GM23338 (cell line): ENCODE data around the gene ATP5PD. TPM values are rescaled to one million over a fixed set of nuclear protein-coding genes. Genes with fewer than 3 reads are reported as not detected.

Experiments used
- ATAC-seq: fragments of 200-7000 bp; cut with Tn5 transposase; 3 replicates; pipeline ENCODE4 v1.9.1; 2020
- DNase-seq: peaks from one replicate; pipeline ENCODE4 v3.0.0-alpha.2; 2015; ENCODE audit warnings: low spot score
- H2AFZ ChIP-seq: fragments of 200-600 bp; sonication (generic); 2 replicates; pipeline ENCODE4 v1.8.0; 2016; ENCODE audit warnings: antibody characterized with exemption, mild to moderate bottlenecking, moderate library complexity
- H3F3A ChIP-seq: fragments of 200-600 bp; sonication (generic); replicated peaks from 2 replicates; pipeline ENCODE4 v1.8.0; 2017; ENCODE audit warnings: antibody characterized with exemption, mixed run types, low read depth
- H3K27ac ChIP-seq: fragments of 200-600 bp; sonication (generic); 2 replicates; pipeline ENCODE4 v1.6.1; 2016; ENCODE audit warnings: low read depth
- H3K27me3 ChIP-seq: fragments of 200-600 bp; sonication (generic); 2 replicates; pipeline ENCODE4 v1.8.0; 2016; ENCODE audit warnings: mild to moderate bottlenecking, mixed run types, moderate library complexity; ENCODE audit not compliant: insufficient read depth
- H3K36me3 ChIP-seq: fragments of 200-600 bp; sonication (generic); 2 replicates; pipeline ENCODE4 v1.8.0; 2016; ENCODE audit warnings: mild to moderate bottlenecking; ENCODE audit not compliant: insufficient read depth
- H3K4me1 ChIP-seq: fragments of 200-600 bp; sonication (generic); 2 replicates; pipeline ENCODE4 v1.8.0; 2016; ENCODE audit warnings: mild to moderate bottlenecking, moderate library complexity; ENCODE audit not compliant: insufficient read depth
- H3K4me2 ChIP-seq: fragments of 200-600 bp; sonication (generic); 2 replicates; pipeline ENCODE4 v1.7.1; 2017; ENCODE audit warnings: mixed run types
- H3K4me3 ChIP-seq: fragments of 200-600 bp; sonication (generic); 2 replicates; pipeline ENCODE4 v1.6.1; 2016; ENCODE audit warnings: mixed run types
- H3K79me2 ChIP-seq: fragments of 200-600 bp; sonication (generic); replicated peaks from 2 replicates; pipeline ENCODE4 v1.8.0; 2017; ENCODE audit warnings: mild to moderate bottlenecking; ENCODE audit not compliant: insufficient read depth
- H3K9me2 ChIP-seq: fragments of 200-600 bp; sonication (generic); 2 replicates; pipeline ENCODE4 v1.8.0; 2017; ENCODE audit not compliant: insufficient read depth
- H4K20me1 ChIP-seq: fragments of 200-600 bp; sonication (generic); replicated peaks from 2 replicates; pipeline ENCODE4 v1.8.0; 2017; ENCODE audit warnings: mild to moderate bottlenecking; ENCODE audit not compliant: insufficient read depth
- H3K27ac Mint-ChIP-seq: 2 replicates; pipeline ENCODE4 v1.8.0; 2020; ENCODE audit warnings: inconsistent platforms, mild to moderate bottlenecking, moderate library complexity, mixed read lengths
- H3K27me3 Mint-ChIP-seq: 3 replicates; pipeline ENCODE4 v1.8.0; 2022; ENCODE audit warnings: low read depth, mild to moderate bottlenecking, moderate library complexity, mixed read lengths, inconsistent platforms; ENCODE audit not compliant: insufficient read depth, poor library complexity
- H3K36me3 Mint-ChIP-seq: 3 replicates; pipeline ENCODE4 v1.8.0; 2021; ENCODE audit warnings: low read depth, mild to moderate bottlenecking, inconsistent platforms, moderate library complexity, mixed read lengths
- H3K4me1 Mint-ChIP-seq: 3 replicates; pipeline ENCODE4 v1.8.0; 2020; ENCODE audit warnings: mild to moderate bottlenecking, inconsistent platforms, mixed read lengths
- H3K4me3 Mint-ChIP-seq: 3 replicates; pipeline ENCODE4 v1.8.0; 2021; ENCODE audit warnings: moderate library complexity, mild to moderate bottlenecking, inconsistent platforms, mixed read lengths
- H3K9me3 Mint-ChIP-seq: 3 replicates; pipeline ENCODE4 v1.8.0; 2020; ENCODE audit warnings: moderate library complexity, mild to moderate bottlenecking, inconsistent platforms, mixed read lengths
- JUNB ChIP-seq: IDR thresholded peaks from one replicate; pipeline ENCODE4 v1.6.1; 2016; ENCODE audit warnings: antibody characterized with exemption; ENCODE audit not compliant: unreplicated experiment
- POLR2AphosphoS5 ChIP-seq: IDR thresholded peaks from 2 replicates; pipeline ENCODE4 v1.6.1; 2016; ENCODE audit warnings: antibody characterized with exemption, low read depth
- STAT1 ChIP-seq: IDR thresholded peaks from one replicate; pipeline ENCODE4 v1.6.1; 2016; ENCODE audit warnings: antibody characterized with exemption; ENCODE audit not compliant: unreplicated experiment
- polyA plus RNA-seq: library from polyadenylated mRNA; unstranded; fragments of >200 nt; fragmentation: Nextera tagmentation; extraction: Ambion mirVana; gene quantifications from 2 replicates; pipeline ENCODE4 v1.2.1, GENCODE V29; 2016
- total RNA-seq: library from RNA; depleted of rRNA; stranded (reverse); fragments of >200 nt; shearing (Covaris generic); gene quantifications from 2 replicates; pipeline ENCODE4 v1.2.3, GENCODE V29; 2014
- TF ChIP-seq, protein P1 (sequence below): IDR thresholded peaks from one replicate; pipeline ENCODE4 v1.6.1; 2018; ENCODE audit warnings: antibody characterized with exemption; ENCODE audit not compliant: unreplicated experiment
- TF ChIP-seq, protein P2 (sequence below), 2 experiments: fragments of 200-600 bp in 1 of 2; sonication (generic) in 1 of 2; conservative IDR thresholded peaks; 2 replicates each; pipeline versions ENCODE4 v1.5.1 to v1.6.1; 2016 to 2017; ENCODE audit warnings: antibody characterized with exemption in 2 of 2, low read depth in 2 of 2, mild to moderate bottlenecking in 2 of 2, moderate library complexity in 1 of 2
- TF ChIP-seq, protein P3 (sequence below): IDR thresholded peaks from 2 replicates; pipeline ENCODE4 v1.6.1; 2016; ENCODE audit warnings: antibody characterized with exemption
- TF ChIP-seq, protein P4 (sequence below): fragments of 250-450 bp; sonication (Bioruptor Pico); IDR thresholded peaks from 2 replicates; pipeline ENCODE4 v1.5.0; 2020; ENCODE audit warnings: mild to moderate bottlenecking, moderate library complexity

The ATP5PD gene
- total and polyA plus RNA-seq, 2 experiments from 2014 or later, result 244 to 1,144 TPM

DNA sequence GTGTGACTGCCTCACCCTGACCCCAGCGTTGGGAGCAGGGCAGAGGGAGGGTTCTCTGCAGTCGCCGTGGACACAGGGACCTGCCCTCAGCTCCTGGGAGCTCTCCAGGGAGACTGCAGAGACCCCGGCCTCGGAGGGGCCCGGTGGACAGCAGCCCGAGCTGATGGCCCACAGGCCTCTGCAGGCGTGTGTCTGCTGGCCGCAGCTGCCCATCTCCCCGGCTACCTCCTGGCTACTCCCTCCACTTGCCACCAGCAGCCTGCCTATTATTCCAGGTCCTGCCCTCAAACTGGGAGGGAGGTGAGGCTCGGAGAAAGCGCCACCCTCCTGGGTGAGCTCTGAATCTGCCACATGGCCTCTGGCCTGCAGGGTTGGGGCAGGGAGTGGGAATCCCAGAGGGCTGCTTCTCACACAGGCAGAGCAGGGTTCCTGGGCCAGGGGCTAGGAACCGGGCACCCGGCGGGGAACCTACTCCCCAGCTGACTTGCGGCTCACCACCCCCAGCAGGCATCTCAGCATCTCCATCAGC is 48.2 kb upstream of the ATP5PD start:
- DNase-seq, result no peak
- H3K36me3 ChIP-seq, result no peaks in the 10 kb centered on the region
- TF ChIP-seq POLR2AphosphoS5 (no peak), JUNB (no peak), STAT1 (no peak)
- TF ChIP-seq, protein P1, sequence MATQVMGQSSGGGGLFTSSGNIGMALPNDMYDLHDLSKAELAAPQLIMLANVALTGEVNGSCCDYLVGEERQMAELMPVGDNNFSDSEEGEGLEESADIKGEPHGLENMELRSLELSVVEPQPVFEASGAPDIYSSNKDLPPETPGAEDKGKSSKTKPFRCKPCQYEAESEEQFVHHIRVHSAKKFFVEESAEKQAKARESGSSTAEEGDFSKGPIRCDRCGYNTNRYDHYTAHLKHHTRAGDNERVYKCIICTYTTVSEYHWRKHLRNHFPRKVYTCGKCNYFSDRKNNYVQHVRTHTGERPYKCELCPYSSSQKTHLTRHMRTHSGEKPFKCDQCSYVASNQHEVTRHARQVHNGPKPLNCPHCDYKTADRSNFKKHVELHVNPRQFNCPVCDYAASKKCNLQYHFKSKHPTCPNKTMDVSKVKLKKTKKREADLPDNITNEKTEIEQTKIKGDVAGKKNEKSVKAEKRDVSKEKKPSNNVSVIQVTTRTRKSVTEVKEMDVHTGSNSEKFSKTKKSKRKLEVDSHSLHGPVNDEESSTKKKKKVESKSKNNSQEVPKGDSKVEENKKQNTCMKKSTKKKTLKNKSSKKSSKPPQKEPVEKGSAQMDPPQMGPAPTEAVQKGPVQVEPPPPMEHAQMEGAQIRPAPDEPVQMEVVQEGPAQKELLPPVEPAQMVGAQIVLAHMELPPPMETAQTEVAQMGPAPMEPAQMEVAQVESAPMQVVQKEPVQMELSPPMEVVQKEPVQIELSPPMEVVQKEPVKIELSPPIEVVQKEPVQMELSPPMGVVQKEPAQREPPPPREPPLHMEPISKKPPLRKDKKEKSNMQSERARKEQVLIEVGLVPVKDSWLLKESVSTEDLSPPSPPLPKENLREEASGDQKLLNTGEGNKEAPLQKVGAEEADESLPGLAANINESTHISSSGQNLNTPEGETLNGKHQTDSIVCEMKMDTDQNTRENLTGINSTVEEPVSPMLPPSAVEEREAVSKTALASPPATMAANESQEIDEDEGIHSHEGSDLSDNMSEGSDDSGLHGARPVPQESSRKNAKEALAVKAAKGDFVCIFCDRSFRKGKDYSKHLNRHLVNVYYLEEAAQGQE, result no peak
- TF ChIP-seq, protein P2, sequence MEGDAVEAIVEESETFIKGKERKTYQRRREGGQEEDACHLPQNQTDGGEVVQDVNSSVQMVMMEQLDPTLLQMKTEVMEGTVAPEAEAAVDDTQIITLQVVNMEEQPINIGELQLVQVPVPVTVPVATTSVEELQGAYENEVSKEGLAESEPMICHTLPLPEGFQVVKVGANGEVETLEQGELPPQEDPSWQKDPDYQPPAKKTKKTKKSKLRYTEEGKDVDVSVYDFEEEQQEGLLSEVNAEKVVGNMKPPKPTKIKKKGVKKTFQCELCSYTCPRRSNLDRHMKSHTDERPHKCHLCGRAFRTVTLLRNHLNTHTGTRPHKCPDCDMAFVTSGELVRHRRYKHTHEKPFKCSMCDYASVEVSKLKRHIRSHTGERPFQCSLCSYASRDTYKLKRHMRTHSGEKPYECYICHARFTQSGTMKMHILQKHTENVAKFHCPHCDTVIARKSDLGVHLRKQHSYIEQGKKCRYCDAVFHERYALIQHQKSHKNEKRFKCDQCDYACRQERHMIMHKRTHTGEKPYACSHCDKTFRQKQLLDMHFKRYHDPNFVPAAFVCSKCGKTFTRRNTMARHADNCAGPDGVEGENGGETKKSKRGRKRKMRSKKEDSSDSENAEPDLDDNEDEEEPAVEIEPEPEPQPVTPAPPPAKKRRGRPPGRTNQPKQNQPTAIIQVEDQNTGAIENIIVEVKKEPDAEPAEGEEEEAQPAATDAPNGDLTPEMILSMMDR (conservative IDR thresholded peaks at IDR 0.05; ENCODE audit: low read depth in 2 of 2), result no peak
- TF ChIP-seq, protein P3, sequence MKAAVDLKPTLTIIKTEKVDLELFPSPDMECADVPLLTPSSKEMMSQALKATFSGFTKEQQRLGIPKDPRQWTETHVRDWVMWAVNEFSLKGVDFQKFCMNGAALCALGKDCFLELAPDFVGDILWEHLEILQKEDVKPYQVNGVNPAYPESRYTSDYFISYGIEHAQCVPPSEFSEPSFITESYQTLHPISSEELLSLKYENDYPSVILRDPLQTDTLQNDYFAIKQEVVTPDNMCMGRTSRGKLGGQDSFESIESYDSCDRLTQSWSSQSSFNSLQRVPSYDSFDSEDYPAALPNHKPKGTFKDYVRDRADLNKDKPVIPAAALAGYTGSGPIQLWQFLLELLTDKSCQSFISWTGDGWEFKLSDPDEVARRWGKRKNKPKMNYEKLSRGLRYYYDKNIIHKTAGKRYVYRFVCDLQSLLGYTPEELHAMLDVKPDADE, result no peak
- TF ChIP-seq, protein P4, sequence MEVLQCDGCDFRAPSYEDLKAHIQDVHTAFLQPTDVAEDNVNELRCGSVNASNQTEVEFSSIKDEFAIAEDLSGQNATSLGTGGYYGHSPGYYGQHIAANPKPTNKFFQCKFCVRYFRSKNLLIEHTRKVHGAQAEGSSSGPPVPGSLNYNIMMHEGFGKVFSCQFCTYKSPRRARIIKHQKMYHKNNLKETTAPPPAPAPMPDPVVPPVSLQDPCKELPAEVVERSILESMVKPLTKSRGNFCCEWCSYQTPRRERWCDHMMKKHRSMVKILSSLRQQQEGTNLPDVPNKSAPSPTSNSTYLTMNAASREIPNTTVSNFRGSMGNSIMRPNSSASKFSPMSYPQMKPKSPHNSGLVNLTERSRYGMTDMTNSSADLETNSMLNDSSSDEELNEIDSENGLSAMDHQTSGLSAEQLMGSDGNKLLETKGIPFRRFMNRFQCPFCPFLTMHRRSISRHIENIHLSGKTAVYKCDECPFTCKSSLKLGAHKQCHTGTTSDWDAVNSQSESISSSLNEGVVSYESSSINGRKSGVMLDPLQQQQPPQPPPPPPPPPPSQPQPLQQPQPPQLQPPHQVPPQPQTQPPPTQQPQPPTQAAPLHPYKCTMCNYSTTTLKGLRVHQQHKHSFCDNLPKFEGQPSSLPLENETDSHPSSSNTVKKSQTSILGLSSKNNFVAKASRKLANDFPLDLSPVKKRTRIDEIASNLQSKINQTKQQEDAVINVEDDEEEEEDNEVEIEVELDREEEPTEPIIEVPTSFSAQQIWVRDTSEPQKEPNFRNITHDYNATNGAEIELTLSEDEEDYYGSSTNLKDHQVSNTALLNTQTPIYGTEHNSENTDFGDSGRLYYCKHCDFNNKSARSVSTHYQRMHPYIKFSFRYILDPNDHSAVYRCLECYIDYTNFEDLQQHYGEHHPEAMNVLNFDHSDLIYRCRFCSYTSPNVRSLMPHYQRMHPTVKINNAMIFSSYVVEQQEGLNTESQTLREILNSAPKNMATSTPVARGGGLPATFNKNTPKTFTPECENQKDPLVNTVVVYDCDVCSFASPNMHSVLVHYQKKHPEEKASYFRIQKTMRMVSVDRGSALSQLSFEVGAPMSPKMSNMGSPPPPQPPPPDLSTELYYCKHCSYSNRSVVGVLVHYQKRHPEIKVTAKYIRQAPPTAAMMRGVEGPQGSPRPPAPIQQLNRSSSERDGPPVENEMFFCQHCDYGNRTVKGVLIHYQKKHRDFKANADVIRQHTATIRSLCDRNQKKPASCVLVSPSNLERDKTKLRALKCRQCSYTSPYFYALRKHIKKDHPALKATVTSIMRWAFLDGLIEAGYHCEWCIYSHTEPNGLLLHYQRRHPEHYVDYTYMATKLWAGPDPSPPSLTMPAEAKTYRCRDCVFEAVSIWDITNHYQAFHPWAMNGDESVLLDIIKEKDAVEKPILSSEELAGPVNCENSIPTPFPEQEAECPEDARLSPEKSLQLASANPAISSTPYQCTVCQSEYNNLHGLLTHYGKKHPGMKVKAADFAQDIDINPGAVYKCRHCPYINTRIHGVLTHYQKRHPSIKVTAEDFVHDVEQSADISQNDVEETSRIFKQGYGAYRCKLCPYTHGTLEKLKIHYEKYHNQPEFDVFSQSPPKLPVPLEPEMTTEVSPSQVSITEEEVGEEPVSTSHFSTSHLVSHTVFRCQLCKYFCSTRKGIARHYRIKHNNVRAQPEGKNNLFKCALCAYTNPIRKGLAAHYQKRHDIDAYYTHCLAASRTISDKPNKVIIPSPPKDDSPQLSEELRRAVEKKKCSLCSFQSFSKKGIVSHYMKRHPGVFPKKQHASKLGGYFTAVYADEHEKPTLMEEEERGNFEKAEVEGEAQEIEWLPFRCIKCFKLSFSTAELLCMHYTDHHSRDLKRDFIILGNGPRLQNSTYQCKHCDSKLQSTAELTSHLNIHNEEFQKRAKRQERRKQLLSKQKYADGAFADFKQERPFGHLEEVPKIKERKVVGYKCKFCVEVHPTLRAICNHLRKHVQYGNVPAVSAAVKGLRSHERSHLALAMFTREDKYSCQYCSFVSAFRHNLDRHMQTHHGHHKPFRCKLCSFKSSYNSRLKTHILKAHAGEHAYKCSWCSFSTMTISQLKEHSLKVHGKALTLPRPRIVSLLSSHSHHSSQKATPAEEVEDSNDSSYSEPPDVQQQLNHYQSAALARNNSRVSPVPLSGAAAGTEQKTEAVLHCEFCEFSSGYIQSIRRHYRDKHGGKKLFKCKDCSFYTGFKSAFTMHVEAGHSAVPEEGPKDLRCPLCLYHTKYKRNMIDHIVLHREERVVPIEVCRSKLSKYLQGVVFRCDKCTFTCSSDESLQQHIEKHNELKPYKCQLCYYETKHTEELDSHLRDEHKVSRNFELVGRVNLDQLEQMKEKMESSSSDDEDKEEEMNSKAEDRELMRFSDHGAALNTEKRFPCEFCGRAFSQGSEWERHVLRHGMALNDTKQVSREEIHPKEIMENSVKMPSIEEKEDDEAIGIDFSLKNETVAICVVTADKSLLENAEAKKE (CRISPR knock-in tag), result no peak
- peaks cover 29% of the 10 kb centered on the region for H3K4me1 Mint-ChIP-seq
- H4K20me1 ChIP-seq, result no peaks in the 10 kb centered on the region; the same call in 1 of the 2 replicates
- H3K4me2 ChIP-seq, result no peak overlapping the region
- H3K9me3 Mint-ChIP-seq, result no peaks in the 10 kb centered on the region; the same call in 2 of the 3 replicates
- H3K27ac Mint-ChIP-seq, result no peak overlapping the region
- peaks cover 17% of the 10 kb centered on the region for H3K27me3 Mint-ChIP-seq
- H3F3A ChIP-seq, result 0 out of 2 replicates have a peak, but pooled peaks cover 21% of the 10 kb centered on the region
- no peaks in the 10 kb centered on the region for H3K27me3 ChIP-seq
- H3K27ac ChIP-seq, result no peak overlapping the region
- no peaks in the 10 kb centered on the region for H3K9me2 ChIP-seq
- no peak for ATAC-seq
- H2AFZ ChIP-seq, result no peak overlapping the region
- no peak overlapping the region for H3K4me3 ChIP-seq
- H3K36me3 Mint-ChIP-seq, result peaks cover 18% of the 10 kb centered on the region
- no peak overlapping the region for H3K4me3 Mint-ChIP-seq
- H3K79me2 ChIP-seq, result peaks cover 11% of the 10 kb centered on the region; the same call in 1 of the 2 replicates
- H3K4me1 ChIP-seq, result peaks cover 13% of the 10 kb centered on the region
